H1 (cell line): ENCODE data around the gene ARL6IP6. TPM values are rescaled to one million over a fixed set of nuclear protein-coding genes. Genes with fewer than 3 reads are reported as not detected.

ENCODE experiments used
- RAD21 ChIP-seq, 2 experiments: IDR thresholded peaks in 1 of 2; conservative IDR thresholded peaks in 1 of 2; 2 replicates each; pipeline ENCODE4 v1.6.1; 2011; ENCODE audit warnings: low read depth in 2 of 2, low read length in 2 of 2, improper control_type of control experiment in 1 of 2, inconsistent platforms in 1 of 2, mild to moderate bottlenecking in 1 of 2, moderate library complexity in 1 of 2
- polyA plus RNA-seq, 7 experiments: library from polyadenylated mRNA; depleted of rRNA in 3 of 7; stranded (reverse) in 5 of 7; unstranded in 2 of 7; fragments of >200 nt in 5 of 7; fragments of 200-250 nt in 2 of 7; gene quantifications; 1 replicate in 5 of 7; 2 replicates in 1 of 7; 4 replicates in 1 of 7; pipeline versions ENCODE4 v1.2.1 to v1.2.3, GENCODE V29; 2011 to 2013; ENCODE audit warnings: missing spikeins in 2 of 7, mixed read lengths in 2 of 7
- total RNA-seq: library from RNA; stranded (reverse); fragmentation: NEBNext Ultra II Directional; extraction: Animal tissue kit (Norgen Biotek cat#: 25700); gene quantifications from 2 replicates; pipeline ENCODE4 v1.2.1, GENCODE V29; 2021

ARL6IP6 gene
- total and polyA plus RNA-seq, 2 of the 8 experiments (the other 6 are each of a cell fraction or from before 2014, with no cell fraction given) = 47.3 to 92.9 TPM

- no peak for TF ChIP-seq RAD21 (IDR thresholded peaks at IDR 0.05 in 1 of 2, conservative IDR thresholded peaks at IDR 0.05 in 1 of 2; ENCODE audit: low read depth in 2 of 2, low read length in 2 of 2)
- TF ChIP-seq, all 59 proteins: peak for 0
Measured at GRCh38 chr2:152782171-152782570, 63.8 kb downstream of the ARL6IP6 start (continued).
